Measurements from ENCODE around the gene ADGRL1. TPM values are rescaled to one million over a fixed set of nuclear protein-coding genes. Genes with fewer than 3 reads are reported as not detected.

The ADGRL1 gene
- total and polyA plus RNA-seq, 2 donors (not counting 1 experiment from before 2014, with no cell fraction given), result 1.7 to 3.5 TPM

DNA sequence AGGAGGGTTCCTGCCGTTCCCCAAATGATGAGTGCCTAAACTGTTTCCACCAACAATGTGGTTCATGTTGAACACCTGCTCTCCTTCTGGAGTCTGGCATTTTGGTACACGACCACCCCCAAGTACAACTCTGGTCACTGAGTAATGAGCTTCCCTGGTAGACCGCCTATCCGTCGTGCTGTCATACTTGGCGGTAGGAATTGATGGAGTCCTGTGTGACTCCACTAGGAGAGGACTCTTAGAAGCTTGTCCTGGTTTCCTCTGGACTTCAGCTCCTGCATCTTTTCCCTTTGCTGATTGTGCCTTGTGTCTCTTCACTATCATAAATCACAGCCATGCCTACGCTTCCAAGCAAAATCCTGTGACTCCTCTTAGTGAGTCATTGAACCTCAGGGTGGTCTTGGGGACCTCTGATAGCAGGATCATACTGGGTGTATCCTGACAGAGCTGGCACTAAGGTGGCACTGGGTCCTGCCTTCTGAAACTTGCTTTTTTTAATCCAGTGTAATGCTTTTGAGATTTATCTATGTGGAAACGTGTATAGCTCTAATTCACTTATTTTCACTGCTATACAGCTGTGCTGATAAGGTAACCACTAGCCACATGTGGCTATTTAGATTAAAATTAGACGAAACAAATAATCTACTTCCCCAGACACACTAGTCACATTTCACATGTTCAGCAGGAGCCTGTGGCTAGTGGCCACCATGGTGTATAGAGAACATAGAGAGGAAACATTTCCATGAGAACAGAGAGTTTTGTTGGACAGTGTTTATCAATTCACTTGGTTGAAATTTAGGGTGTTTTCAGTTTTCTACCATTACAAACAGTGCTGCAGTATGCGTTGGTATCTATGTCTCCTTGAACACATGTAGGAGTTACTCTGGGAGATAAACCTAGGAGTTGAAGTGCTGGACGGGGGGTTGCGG is 63.4 kb downstream of the ADGRL1 start:
- TF ChIP-seq, protein P1, sequence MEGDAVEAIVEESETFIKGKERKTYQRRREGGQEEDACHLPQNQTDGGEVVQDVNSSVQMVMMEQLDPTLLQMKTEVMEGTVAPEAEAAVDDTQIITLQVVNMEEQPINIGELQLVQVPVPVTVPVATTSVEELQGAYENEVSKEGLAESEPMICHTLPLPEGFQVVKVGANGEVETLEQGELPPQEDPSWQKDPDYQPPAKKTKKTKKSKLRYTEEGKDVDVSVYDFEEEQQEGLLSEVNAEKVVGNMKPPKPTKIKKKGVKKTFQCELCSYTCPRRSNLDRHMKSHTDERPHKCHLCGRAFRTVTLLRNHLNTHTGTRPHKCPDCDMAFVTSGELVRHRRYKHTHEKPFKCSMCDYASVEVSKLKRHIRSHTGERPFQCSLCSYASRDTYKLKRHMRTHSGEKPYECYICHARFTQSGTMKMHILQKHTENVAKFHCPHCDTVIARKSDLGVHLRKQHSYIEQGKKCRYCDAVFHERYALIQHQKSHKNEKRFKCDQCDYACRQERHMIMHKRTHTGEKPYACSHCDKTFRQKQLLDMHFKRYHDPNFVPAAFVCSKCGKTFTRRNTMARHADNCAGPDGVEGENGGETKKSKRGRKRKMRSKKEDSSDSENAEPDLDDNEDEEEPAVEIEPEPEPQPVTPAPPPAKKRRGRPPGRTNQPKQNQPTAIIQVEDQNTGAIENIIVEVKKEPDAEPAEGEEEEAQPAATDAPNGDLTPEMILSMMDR (conservative IDR thresholded peaks at IDR 0.05 in 1 of 2, IDR thresholded peaks at IDR 0.05 in 1 of 2; ENCODE audit: low read depth in 1 of 2, low read length in 2 of 2), result no peak
- TF ChIP-seq EZH2 (IDR thresholded peaks at IDR 0.05; ENCODE audit: low read length, missing control alignments), result no peak
- Histone ChIP-seq H3K4me2 (ENCODE audit: extremely low read depth, insufficient read depth, low read length) (no peak overlapping the region), H3K36me3 (ENCODE audit: control insufficient read depth, insufficient read depth, low read length) (no peaks in the 10 kb centered on the region), H4K20me1 (ENCODE audit: control insufficient read depth, extremely low read depth, insufficient read depth, low read length) (no peaks in the 10 kb centered on the region), H3K27me3 (ENCODE audit: control insufficient read depth, insufficient read depth, low read length) (no peaks in the 10 kb centered on the region), H3K9me3 (ENCODE audit: control insufficient read depth, insufficient read depth, low read depth, low read length) (no peaks in the 10 kb centered on the region), H3K4me1 (ENCODE audit: control insufficient read depth, extremely low read depth, insufficient read depth, low read length) (peaks cover 3% of the 10 kb centered on the region), H2AFZ (ENCODE audit: low read length) (no peak overlapping the region), H3K9ac (ENCODE audit: insufficient read depth, low read length) (no peak overlapping the region), H3K27ac (ENCODE audit: insufficient read depth, low read length) (no peak overlapping the region), H3K4me3 (replicated peaks in 1 of 4; ENCODE audit: control extremely low read depth in 1 of 4, insufficient read depth in 1 of 4, low read depth in 3 of 4, low read length in 4 of 4) (no peak overlapping the region), H3K79me2 (ENCODE audit: control insufficient read depth, insufficient read depth, low read length) (no peaks in the 10 kb centered on the region)
- no peak for DNase-seq (ENCODE audit: low read depth in 2 of 2)

DNA sequence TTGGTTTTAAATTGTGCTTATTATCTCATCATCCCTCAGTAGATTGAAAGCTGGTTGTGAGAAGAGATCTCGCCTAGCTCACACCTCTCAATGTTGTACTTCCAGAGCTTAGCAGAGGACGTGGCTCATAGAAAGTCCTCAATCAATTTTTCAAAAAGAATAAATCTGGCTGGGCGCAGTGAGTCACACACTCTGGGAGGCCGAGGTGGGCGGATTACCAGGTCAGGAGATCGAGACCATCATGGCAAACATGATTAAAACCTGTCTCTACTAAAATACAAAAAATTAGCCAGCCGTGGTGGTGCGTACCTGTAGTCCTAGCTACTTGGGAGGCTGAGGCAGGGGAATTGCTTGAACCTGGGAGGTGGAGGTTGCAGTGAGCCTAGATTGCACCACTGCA is 64.9 kb downstream of the ADGRL1 start:
- no peaks in the 10 kb centered on the region for H3K79me2 ChIP-seq (ENCODE audit: control insufficient read depth, insufficient read depth, low read length)
- no peak overlapping the region for H3K4me2 ChIP-seq (ENCODE audit: extremely low read depth, insufficient read depth, low read length)
- no peak overlapping the region for H3K9ac ChIP-seq (ENCODE audit: insufficient read depth, low read length)
- no peak for DNase-seq (ENCODE audit: low read depth in 2 of 2)
- no peaks in the 10 kb centered on the region for H3K27me3 ChIP-seq (ENCODE audit: control insufficient read depth, insufficient read depth, low read length)
- no peaks in the 10 kb centered on the region for H4K20me1 ChIP-seq (ENCODE audit: control insufficient read depth, extremely low read depth, insufficient read depth, low read length)
- H3K4me3 ChIP-seq (replicated peaks in 1 of 4; ENCODE audit: control extremely low read depth in 1 of 4, insufficient read depth in 1 of 4, low read depth in 3 of 4, low read length in 4 of 4), result no peak overlapping the region
- no peak for TF ChIP-seq EZH2 (IDR thresholded peaks at IDR 0.05; ENCODE audit: low read length, missing control alignments)
- TF ChIP-seq, protein P1 (conservative IDR thresholded peaks at IDR 0.05 in 1 of 2, IDR thresholded peaks at IDR 0.05 in 1 of 2; ENCODE audit: low read depth in 1 of 2, low read length in 2 of 2), result no peak
- H3K27ac ChIP-seq (ENCODE audit: insufficient read depth, low read length), result no peak overlapping the region
- no peak overlapping the region for H2AFZ ChIP-seq (ENCODE audit: low read length)
- no peaks in the 10 kb centered on the region for H3K9me3 ChIP-seq (ENCODE audit: control insufficient read depth, insufficient read depth, low read depth, low read length)
- H3K4me1 ChIP-seq (ENCODE audit: control insufficient read depth, extremely low read depth, insufficient read depth, low read length), result peaks cover 3% of the 10 kb centered on the region
- no peaks in the 10 kb centered on the region for H3K36me3 ChIP-seq (ENCODE audit: control insufficient read depth, insufficient read depth, low read length)

DNA sequence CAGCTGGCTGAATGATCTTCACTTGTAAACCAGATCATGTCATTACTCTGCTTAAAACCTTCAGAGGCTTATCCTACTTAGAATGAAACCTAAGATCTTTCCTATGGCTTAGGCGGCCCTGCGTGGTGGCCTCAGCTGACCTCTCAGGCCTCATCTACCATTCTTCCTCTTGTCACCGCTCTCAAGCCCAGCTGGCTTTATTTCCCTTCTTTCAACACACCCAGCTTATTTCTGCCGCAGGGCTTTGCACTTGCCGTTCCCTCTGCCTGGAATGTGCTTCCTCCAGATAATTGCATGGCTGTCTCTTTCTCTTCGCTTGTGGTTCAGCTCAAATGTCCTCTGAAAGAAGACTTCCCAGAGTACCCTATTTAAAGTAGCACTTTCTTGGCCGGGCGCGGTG is 66.0 kb downstream of the ADGRL1 start:
- H3K27me3 ChIP-seq (ENCODE audit: control insufficient read depth, insufficient read depth, low read length), result no peaks in the 10 kb centered on the region
- H2AFZ ChIP-seq (ENCODE audit: low read length), result no peak overlapping the region
- H3K79me2 ChIP-seq (ENCODE audit: control insufficient read depth, insufficient read depth, low read length), result peaks cover 8% of the 10 kb centered on the region
- no peak for DNase-seq (ENCODE audit: low read depth in 2 of 2)
- no peaks in the 10 kb centered on the region for H3K36me3 ChIP-seq (ENCODE audit: control insufficient read depth, insufficient read depth, low read length)
- no peaks in the 10 kb centered on the region for H3K9me3 ChIP-seq (ENCODE audit: control insufficient read depth, insufficient read depth, low read depth, low read length)
- H3K9ac ChIP-seq (ENCODE audit: insufficient read depth, low read length), result no peak overlapping the region
- peaks cover 5% of the 10 kb centered on the region for H3K4me1 ChIP-seq (ENCODE audit: control insufficient read depth, extremely low read depth, insufficient read depth, low read length)
- no peak overlapping the region for H3K27ac ChIP-seq (ENCODE audit: insufficient read depth, low read length)
- H3K4me3 ChIP-seq (replicated peaks in 1 of 4; ENCODE audit: control extremely low read depth in 1 of 4, insufficient read depth in 1 of 4, low read depth in 3 of 4, low read length in 4 of 4), result no peak overlapping the region
- TF ChIP-seq EZH2 (IDR thresholded peaks at IDR 0.05; ENCODE audit: low read length, missing control alignments), result no peak
- TF ChIP-seq, protein P1 (conservative IDR thresholded peaks at IDR 0.05 in 1 of 2, IDR thresholded peaks at IDR 0.05 in 1 of 2; ENCODE audit: low read depth in 1 of 2, low read length in 2 of 2), result no peak
- no peaks in the 10 kb centered on the region for H4K20me1 ChIP-seq (ENCODE audit: control insufficient read depth, extremely low read depth, insufficient read depth, low read length)
- no peak overlapping the region for H3K4me2 ChIP-seq (ENCODE audit: extremely low read depth, insufficient read depth, low read length)
